Skeletal muscle cell (primary cell): ENCODE measurements around the gene TMEM269.
"Not testable (repeated sequence)": the region's sequence is repeated elsewhere in the genome, so short reads cannot be mapped to it uniquely, and the experiment has no call there.

Source experiments
- DNase-seq: peaks from one replicate; pipeline ENCODE4 v3.0.0-alpha.2; 2010; ENCODE audit warnings: low read depth
- H3K4me3 ChIP-seq: 2 replicates; pipeline ENCODE4 v1.5.1; 2011; ENCODE audit warnings: low read depth, mild to moderate bottlenecking, control low read depth, low read length, moderate library complexity

TMEM269 gene

DNA sequence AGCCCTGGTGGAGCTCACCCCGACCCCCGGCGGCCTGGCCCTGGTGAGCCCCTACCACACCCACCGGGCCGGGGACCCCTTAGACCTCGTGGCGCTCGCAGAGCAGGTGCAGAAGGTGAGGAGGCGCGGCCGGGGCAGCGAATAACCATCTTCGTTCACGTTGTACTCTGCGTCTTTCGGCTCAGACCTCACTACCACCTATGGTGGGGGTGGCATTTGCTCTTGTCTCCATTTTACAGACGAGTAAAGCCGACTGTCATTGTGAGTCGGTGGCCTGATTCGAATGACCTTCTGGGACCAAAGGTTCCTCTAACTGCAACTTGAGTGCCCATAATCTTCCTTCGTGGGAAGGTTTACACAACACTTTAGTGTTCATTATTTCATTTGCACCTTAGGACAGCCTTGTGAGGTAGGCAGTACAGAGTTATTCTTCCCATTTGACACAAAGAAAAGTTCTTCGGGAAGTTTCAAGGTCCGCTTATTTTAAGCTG, 17.2 kb upstream of the TMEM269 start:
- peak overlapping the region; percentile 99 for H3K4me3 ChIP-seq
- no peak for DNase-seq

DNA sequence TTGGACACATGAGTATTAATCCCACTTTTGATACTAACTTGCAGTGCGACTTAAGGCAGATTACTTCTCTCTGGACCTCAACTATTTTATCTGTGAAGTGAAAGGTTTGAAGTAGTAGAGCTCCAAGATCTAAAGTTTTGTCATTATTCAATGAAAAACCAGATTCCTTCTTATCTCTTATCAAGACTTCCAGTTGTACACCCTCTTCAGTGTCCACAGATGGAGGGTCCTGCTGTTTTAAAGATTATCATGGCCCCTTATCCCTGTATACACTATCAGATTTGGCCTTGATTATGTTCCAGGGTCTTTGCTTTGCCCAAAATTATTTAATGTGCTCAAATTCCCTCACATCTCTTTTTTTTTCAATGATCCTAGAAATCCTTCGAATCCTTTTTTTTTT, 16.6 kb upstream of the TMEM269 start:
- peak overlapping the region; percentile 99 for H3K4me3 ChIP-seq
- no peak for DNase-seq

DNA sequence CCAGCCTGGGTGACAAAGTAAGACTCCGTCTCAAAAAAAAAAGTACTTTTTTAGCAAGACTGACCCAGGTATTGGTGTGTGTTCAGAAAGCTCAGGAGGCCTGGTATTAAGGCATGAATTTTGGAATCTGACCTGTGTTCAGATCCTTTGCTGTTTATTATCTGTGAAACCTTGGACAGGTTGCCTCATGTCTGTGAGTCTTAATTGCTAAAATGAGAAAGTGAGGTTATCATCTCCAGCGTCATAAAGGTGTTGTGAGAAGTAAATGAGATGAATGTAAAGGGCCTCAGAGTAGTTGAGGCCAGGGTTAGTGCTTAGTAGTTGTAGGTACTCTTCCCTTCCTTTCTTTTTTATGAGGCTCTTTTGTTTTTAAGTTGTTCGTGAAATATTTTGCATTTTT, 15.0 kb upstream of the TMEM269 start:
- no peak overlapping the region for H3K4me3 ChIP-seq
- DNase-seq, result no peak

DNA sequence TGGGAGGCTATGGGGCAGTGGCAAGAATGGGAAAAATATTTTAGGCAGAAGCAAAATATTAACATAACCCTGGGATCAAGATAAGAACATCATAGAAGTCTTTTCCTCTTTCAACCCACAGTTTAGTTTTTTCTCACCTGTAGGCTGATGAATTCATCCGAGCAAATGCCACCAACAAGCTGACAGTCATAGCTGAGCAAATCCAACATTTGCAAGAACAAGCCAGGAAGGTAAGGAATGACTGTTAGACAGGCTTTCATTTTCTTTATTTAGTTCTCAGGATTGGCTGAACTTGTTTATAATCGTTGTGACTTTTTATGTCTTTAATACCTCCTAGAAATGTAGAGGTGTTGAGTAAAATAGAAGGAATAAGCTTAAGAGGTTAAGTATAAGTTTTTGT, 11.4 kb upstream of the TMEM269 start:
- DNase-seq, result no peak
- H3K4me3 ChIP-seq, result no peak overlapping the region

DNA sequence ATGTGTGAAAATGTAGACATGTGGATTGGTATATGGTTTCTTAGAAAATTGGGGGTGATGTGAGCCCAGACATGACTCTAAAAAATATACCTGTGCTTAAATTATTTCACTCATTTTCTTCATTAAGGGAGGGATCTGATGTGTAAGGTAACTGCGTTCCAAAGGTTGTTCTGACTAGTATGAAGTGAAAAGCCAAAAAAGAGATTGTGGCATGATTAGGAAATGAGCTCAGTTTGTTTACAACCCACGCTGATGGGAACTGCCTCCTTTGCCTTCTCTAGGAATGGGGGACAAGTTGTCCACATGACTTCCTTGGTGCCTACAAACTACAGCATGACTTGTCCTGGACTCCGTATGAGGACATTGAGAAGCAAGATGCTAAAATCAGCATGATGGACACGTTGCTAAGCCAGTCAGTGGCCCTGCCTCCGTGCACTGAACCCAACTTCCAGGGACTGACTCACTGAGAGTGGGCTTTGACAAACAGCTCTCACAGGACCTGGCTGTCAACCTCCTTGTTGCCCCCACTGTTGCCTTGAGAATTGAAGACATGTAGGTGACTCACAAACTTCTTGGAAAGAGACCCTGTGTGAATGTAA, 9.8 kb upstream of the TMEM269 start:
- no peak overlapping the region for H3K4me3 ChIP-seq
- no peak for DNase-seq

DNA sequence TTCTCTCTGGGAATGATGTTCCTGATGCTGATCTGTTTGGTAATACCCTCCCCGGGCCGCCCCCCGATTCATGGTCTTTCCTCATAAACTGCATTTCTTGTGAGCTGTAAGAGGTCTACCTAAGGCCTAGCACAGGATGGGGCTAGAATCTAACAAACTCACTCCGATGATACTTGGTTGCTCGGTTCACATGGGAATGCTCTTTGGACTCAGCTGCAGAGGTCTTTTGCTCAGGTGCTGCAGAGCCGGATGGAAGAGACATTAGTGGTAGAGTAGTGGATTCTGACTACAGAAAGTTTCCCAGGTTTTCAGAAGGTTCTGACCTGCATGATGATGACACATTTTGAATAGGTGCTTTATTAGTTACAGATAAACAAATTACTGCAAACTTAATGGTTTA, 8.3 kb upstream of the TMEM269 start:
- H3K4me3 ChIP-seq, result no peak overlapping the region
- DNase-seq, result no peak

DNA sequence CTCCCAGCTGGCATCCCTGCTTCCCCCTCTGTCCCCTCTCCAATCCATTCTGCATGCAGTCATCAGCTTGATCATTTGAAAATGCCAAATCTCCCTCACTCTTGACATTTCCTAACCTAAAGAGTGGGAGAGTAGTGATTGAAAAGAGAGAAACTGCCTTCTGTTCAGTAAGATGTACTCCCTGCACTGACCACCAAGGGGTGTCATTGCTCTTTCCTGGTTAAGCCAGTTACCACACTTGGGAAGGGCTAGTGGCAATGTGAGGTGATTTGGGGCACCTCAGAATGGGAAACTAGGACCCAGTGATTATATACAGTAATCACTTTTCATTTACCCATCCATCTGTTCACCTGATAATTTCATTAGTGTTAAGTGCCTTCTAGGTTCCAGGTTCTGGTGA, 6.9 kb upstream of the TMEM269 start:
- no peak for DNase-seq
- no peak overlapping the region for H3K4me3 ChIP-seq

DNA sequence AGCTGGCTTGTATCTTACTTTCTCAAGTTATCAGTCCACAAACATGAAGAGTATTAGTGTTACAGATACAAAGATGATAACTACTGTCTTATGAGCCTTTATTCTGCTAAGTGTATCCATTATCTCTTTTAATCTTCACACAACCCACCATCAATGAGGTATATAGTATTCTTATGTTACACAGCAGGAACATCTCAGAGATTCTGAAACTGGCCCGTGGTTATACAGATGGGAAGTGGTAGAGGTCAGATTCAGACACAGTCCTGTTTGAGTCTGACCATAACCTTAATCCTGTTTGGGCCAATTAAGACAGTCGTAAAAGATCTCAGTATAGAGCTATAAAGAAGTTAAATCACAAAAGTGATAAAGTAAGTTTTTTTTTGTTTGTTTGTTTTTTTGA, 5.1 kb upstream of the TMEM269 start:
- DNase-seq, result no peak
- no peak overlapping the region for H3K4me3 ChIP-seq

DNA sequence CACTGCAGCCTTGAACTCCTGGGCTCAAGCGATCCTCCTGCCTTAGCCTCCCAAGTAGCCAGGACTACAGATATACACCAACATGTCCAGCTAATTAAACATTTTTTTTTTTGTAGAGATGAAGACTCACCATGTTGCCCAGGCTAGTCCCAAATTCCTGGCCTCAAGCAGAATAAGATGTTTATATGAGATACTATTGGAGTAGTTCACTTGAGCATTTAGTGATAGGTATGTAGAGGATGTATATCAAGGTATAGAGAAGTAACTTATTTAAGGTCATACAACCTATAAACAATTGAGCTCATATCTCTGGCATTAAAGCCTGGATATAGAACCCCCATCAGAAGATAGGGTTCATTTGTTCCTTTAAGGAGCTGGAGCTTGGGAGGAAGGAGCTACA, 4.6 kb upstream of the TMEM269 start:
- DNase-seq, result no peak
- no peak overlapping the region for H3K4me3 ChIP-seq

DNA sequence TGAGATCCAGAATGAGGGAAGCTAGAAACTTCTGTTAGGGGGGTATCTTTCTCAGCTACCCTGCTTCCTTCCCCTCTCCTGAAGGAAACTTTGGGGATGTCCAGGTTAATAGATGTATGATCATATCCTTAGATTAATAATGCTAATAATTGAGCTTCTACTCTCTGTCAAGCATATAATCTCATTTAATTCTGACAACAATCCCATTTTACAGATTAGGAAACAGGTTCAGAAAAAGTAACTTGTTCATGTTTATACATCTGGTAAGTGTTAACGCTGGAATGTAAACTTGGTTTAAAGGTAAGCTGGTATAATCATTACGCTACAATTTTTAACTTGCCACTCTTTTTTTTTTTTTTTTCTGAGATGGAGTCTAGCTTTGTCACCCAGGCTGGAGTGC, 1.7 kb upstream of the TMEM269 start:
- no peak overlapping the region for H3K4me3 ChIP-seq
- DNase-seq, result no peak

DNA sequence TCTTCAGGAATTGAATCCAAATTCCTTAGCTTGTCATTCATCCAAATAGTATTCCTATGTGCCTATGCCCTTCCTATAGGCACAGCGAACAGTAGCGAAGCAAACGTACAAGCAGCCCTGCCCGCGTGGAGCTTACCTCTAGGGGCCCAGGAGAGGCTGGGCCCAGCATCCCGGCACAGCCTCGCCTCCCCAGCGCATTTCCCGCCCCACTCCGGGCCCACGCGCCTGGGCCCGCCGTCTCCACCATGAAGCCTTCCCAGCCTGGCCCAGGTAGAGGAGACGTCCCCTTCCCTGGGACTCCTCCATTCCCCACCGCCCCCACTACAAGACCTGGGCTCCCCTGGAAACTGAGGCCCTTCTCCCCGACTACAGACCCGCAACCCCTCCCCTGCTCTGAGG, 245 bp upstream of the TMEM269 start:
- H3K4me3 ChIP-seq, result peak overlapping the region; percentile 46
- DNase-seq, result no peak

DNA sequence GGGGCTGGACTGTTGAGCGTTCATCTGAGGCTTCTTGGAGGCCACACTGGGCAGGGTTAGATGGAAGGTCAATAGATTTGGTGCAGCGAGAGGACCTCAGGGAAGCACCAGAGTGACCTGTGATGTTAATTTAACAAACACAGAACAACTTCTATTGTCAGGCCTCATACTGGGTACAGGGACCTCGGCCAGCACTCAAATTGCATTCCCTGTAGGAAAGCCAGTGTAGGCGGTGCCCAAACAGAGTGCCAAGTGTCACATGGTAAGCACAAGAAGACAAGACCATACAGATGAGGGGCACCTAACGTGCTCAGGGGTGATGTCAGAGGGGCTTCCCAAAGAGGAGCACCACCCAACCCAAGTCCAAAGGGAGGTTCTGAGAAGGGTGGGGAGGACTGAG, 1.3 kb downstream of the TMEM269 start:
- H3K4me3 ChIP-seq, result no peak overlapping the region
- no peak for DNase-seq

DNA sequence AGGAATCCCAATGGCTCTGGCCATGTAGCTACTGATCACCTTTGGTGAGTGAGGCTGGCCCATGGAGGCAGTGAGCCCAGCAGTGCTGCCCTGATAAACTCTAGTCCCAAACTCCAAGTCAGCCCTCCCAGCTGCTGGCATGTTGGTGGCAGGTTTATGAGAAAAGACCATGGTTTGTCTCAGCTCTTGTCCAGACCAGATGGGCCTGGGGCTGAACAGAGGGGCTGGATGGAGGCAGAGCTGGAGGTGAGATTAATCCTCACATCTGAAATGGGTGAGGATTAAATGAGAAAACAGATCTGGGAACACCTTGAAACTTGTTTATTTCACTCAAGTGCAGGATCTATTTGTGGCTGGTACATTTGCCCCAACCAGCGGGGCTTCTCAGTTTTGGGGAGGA, 3.2 kb downstream of the TMEM269 start:
- H3K4me3 ChIP-seq, result no peak overlapping the region
- DNase-seq, result no peak

DNA sequence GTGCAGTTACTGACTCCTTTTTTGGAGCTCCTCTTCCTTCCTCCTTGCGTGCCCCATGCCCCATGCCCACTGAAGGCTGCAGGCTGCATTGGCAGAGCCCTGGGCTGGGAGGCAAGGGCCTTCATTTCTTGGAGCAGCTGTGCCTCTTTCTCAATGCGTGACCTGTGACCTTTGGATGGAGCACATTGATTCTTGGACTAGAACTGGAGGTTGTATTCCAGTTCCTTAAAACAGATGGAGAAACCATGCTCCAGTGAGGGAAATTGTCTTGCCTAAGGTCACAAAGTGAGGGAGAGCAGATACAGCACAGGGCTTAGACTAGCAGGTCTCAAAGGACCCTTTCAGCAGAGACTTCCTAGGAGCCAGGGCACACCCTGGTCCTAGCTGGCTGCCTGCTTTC, 9.0 kb downstream of the TMEM269 start:
- DNase-seq, result no peak
- no peak overlapping the region for H3K4me3 ChIP-seq

DNA sequence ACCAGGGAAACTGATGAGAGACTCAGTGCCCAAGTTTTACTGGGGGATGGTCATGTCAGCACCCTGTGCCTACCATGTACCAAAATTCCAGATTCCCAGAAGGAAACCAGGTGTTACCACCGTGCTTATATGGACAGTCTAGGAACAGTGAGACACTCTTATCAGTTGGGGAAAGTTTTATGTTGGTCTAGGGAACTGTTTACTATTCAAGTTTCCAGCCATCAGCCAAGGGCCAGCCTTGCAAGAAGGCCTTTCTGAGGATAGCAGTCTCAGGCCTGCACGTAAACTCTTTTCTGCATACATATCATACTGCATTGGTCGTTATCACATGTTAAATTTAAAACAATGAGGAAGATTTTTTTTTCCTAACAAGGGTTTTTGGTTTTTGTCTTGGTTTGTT, 12.6 kb downstream of the TMEM269 start:
- no peak for DNase-seq
- no peak overlapping the region for H3K4me3 ChIP-seq

DNA sequence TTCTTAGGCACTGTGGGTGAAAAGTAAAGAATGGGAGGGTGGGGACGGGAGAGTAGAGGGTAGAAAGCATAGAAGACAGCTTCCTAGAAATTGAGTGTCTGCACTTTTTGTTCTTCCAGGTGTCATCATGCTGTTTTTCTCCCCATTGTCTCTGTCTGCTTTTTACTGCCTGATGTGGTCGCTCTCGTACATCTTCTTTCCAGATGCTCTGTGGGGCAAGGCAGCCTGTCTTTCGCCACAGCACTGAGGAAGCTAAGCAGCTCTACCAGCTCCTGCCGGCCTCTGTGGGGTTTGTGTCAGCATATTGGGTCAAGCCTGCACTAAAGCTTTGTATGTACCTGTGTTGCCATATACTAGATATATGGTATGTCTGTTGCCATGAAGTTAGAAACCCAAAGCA, 13.2 kb downstream of the TMEM269 start:
- H3K4me3 ChIP-seq, result no peak overlapping the region
- DNase-seq, result no peak

DNA sequence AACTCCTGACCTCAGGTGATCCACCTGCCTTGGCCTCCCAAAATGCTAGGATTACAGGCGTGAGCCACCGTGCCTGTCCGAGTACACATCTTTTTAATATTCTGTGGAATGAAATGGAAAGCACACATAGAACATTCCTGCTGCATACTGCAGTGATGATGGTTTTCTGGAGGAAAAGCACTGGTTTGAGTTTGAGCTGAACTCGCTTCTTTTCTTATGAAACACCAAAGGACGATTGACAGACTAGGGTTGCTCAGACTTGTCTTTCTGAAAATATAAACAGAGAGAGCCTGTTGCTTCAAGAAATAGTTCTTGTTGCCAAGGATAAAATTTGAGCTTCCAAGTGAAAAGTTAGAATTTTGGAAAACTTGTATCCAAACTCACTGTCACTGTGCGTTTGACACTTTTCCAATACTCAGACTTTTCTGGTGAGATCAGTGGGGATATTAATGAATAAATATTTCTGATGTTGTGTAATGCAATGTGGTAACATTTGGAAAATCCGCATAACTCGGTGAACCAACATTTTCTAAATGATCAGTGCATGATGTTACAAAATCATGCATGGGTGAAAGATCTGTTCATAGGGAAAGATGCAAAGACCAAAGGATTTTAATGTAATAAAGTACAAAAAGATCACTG, 17.2 kb downstream of the TMEM269 start:
- no peak for DNase-seq
- H3K4me3 ChIP-seq, result no peak overlapping the region

DNA sequence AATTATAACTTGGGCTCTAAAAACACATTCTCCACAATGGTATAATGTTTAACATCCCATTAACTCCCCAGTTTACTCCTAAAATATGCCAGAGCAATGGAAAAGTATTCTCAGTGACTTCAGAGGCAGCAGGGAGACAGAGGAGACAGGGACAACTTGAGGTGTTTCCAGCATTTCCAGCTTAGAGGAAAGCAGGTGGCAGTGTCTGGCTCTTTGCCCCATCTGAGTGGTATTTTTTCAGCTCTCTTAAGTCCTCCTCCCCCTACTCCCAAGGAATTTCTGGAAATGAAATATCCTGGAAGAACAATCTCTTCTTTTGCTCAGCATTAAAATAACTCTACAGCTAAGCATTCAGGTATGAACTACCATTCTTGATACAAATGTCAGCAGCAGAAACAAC, 21.4 kb downstream of the TMEM269 start:
- H3K4me3 ChIP-seq, result no peak overlapping the region
- no peak for DNase-seq

DNA sequence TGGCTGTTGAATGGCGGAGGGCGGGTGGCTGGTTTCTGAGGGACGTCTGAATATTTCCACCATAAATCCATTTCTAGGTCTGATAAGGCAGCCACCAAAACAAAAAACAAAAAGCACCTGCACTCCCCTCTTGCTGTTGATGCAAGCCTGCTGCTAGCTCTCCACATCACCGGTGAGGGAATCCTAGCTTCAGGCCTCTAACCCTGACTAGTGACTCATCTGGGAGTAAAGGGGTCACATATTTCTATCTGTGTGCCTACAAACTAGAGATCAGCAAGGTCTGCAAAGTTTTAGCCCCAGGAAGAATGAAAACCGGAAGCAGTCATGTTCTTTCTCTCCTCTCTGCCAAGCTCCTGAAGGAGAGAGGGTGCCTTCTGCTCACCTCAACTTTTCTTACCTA, 21.8 kb downstream of the TMEM269 start:
- no peak overlapping the region for H3K4me3 ChIP-seq
- DNase-seq, result no peak

DNA sequence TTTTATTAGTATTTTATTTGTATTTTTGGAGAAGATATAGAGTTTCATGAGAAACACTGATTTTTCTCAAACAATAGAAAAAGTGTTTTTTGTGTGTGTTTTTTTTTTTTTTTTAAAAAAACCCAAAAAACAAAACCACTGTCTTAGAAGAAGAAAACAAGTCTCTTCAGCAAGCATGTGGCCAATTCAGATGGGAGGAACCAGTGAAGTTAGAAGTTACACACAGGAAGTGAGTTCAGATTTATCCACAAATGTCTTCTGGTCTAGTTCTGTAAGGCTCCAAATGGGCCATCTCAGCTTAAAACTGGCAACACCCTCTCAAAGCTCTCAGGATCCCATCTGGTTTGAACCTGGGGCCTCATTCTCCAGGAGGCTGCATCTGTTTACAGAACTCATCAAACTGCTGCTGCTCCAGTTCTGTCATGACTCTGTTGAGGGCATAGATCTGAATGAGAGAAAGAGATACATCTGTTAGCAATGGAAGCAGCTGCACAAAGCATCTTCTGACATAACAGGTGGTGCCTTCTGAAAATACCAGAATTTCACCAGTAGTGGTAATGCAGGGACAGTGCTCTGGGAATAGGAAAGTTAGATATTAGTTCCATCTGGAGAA, 22.4 kb downstream of the TMEM269 start:
- H3K4me3 ChIP-seq, result no peak overlapping the region
- no peak for DNase-seq

DNA sequence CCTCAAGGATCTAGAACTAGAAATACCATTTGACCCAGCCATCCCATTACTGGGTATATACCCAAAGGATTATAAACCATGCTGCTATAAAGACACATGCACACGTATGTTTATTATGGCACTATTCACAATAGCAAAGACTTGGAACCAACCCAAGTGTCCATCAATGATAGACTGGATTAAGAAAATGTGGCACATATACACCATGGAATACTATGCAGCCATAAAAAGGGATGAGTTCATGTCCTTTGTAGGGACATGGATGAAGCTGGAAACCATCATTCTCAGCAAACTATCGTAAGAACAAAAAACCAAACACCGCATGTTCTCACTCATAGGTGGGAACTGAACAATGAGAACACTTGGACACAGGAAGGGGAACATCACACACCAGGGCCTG, 30.0 kb downstream of the TMEM269 start:
- not testable (repeated sequence) for DNase-seq, H3K4me3 ChIP-seq
